SU-DHL-6 (cell line): Measurements from ENCODE around the gene ENO3.
"Not testable (repeated sequence)": the region's sequence is repeated elsewhere in the genome, so short reads cannot be mapped to it uniquely, and the experiment has no call there.

Source experiments
- H2AFZ ChIP-seq: fragments of 200-600 bp; sonication (generic); 2 replicates; pipeline ENCODE4 v1.6.1; 2014; ENCODE audit warnings: low read depth, mild to moderate bottlenecking, moderate library complexity, mixed read lengths, antibody characterized with exemption, low read length; ENCODE audit not compliant: severe bottlenecking
- H3F3A ChIP-seq: fragments of 200-600 bp; shearing (Covaris generic); 2 replicates; pipeline ENCODE4 v1.6.0; 2016; ENCODE audit warnings: antibody characterized with exemption, mild to moderate bottlenecking; ENCODE audit not compliant: insufficient read depth
- H3K27ac ChIP-seq: fragments of 200-600 bp; sonication (generic); 2 replicates; pipeline ENCODE4 v1.5.1; 2016; ENCODE audit warnings: low read depth, mild to moderate bottlenecking, low read length, moderate library complexity, mixed read lengths
- H3K27me3 ChIP-seq: fragments of 200-600 bp; sonication (generic), shearing (Covaris generic); 2 replicates; pipeline ENCODE4 v1.6.0; 2014; ENCODE audit warnings: mild to moderate bottlenecking, low read length
- H3K36me3 ChIP-seq: fragments of 200-600 bp; sonication (generic); 2 replicates; pipeline ENCODE4 v1.6.1; 2014; ENCODE audit warnings: mild to moderate bottlenecking, low read length, mixed read lengths
- H3K4me2 ChIP-seq: fragments of 300-600, 200-600 bp; shearing (Covaris generic), sonication (generic); 2 replicates; pipeline ENCODE4 v1.6.0; 2014; ENCODE audit warnings: low read length, low read depth, mild to moderate bottlenecking; ENCODE audit not compliant: poor library complexity, severe bottlenecking
- H3K4me3 ChIP-seq: fragments of 200-600 bp; sonication (generic); 2 replicates; pipeline ENCODE4 v1.5.1; 2014; ENCODE audit warnings: antibody characterized with exemption, low read length, mild to moderate bottlenecking, mixed read lengths; ENCODE audit not compliant: insufficient read depth, poor library complexity, severe bottlenecking
- H3K79me2 ChIP-seq: fragments of 200-600 bp; sonication (generic); 2 replicates; pipeline ENCODE4 v1.6.1; 2014; ENCODE audit warnings: mild to moderate bottlenecking, low read length, moderate library complexity; ENCODE audit not compliant: insufficient read depth
- H3K9ac ChIP-seq: fragments of 200-600 bp; sonication (generic); 2 replicates; pipeline ENCODE4 v1.7.0; 2014; ENCODE audit warnings: mild to moderate bottlenecking, low read length
- H3K9me2 ChIP-seq: fragments of 200-600 bp; sonication (generic); replicated peaks from 2 replicates; pipeline ENCODE4 v1.6.1; 2014; ENCODE audit warnings: low read length; ENCODE audit not compliant: insufficient read depth
- H3K9me3 ChIP-seq: fragments of 200-600 bp; sonication (generic); 2 replicates; pipeline ENCODE4 v1.6.1; 2014; ENCODE audit warnings: low read length, mixed read lengths; ENCODE audit not compliant: insufficient read depth
- H4K20me1 ChIP-seq: fragments of 200-600 bp; sonication (generic); 2 replicates; pipeline ENCODE4 v1.6.1; 2014; ENCODE audit warnings: low read depth, mild to moderate bottlenecking, antibody characterized with exemption, low read length, moderate library complexity, mixed read lengths
- CTCF ChIP-seq: fragments of 200-600 bp; sonication (generic); IDR thresholded peaks from one replicate; pipeline ENCODE4 v1.5.1; 2017; ENCODE audit warnings: antibody characterized with exemption, mild to moderate bottlenecking, low read length, moderate library complexity; ENCODE audit not compliant: insufficient read depth, poor library complexity, severe bottlenecking
- EZH2phosphoT487 ChIP-seq: fragments of 200-600 bp; sonication (generic), shearing (Covaris generic); conservative IDR thresholded peaks from 2 replicates; pipeline ENCODE4 v1.6.1; 2018; ENCODE audit warnings: mild to moderate bottlenecking, antibody characterized with exemption, low read length, moderate library complexity, mixed read lengths

Gene ENO3

GRCh38 chr17:4903051-4903818 is 47.7 kb upstream of the ENO3 start, which contains the start of gene CHRNE:
TSS of gene CHRNE (minus strand) at chr17:4903098. CDS start at chr17:4903063, 35 bp downstream.
- Histone ChIP-seq H3K27ac (no peak within 1 kb of the TSS), H3K4me2 (peak within 1 kb of the TSS; percentile 27), H3K27me3 (no peaks in the 10 kb centered on the region), H3K36me3 (no peaks in the 10 kb centered on the region), H4K20me1 (no peaks in the 10 kb centered on the region), H3K79me2 (no peaks in the 10 kb centered on the region), H3K9me3 (no peaks in the 10 kb centered on the region), H3K4me3 (no peak within 1 kb of the TSS), H2AFZ (no peak within 1 kb of the TSS), H3K9ac (no peak within 1 kb of the TSS), H3K9me2 (no peaks in the 10 kb centered on the region), H3F3A (peaks cover 4% of the 10 kb centered on the region; the same call in 1 of the 2 replicates)
- peak; percentile 84 for TF ChIP-seq CTCF
- TF ChIP-seq EZH2phosphoT487: no peak

GRCh38 chr17:4906642-4907041 is 44.3 kb upstream of the ENO3 start:
- H3K9me2 ChIP-seq, H3K4me3 ChIP-seq, H3K36me3 ChIP-seq, H3K27ac ChIP-seq, H4K20me1 ChIP-seq, H3K9ac ChIP-seq, H3K79me2 ChIP-seq, H3K4me2 ChIP-seq, H2AFZ ChIP-seq, H3K9me3 ChIP-seq, H3F3A ChIP-seq, H3K27me3 ChIP-seq: not testable (repeated sequence)

- H2AFZ ChIP-seq: no peak overlapping the region
- no peak overlapping the region for H3K4me2 ChIP-seq
- no peak for TF ChIP-seq EZH2phosphoT487
- TF ChIP-seq CTCF: no peak
- no peak overlapping the region for H3K4me3 ChIP-seq
- H3K9me3 ChIP-seq: no peaks in the 10 kb centered on the region
- no peaks in the 10 kb centered on the region for H3K27me3 ChIP-seq
- no peaks in the 10 kb centered on the region for H3F3A ChIP-seq
- H3K27ac ChIP-seq: no peak overlapping the region
- H4K20me1 ChIP-seq: no peaks in the 10 kb centered on the region
- H3K9ac ChIP-seq: no peak overlapping the region
- no peaks in the 10 kb centered on the region for H3K36me3 ChIP-seq
- no peaks in the 10 kb centered on the region for H3K9me2 ChIP-seq
- H3K79me2 ChIP-seq: no peaks in the 10 kb centered on the region
These were observed 42.6 kb upstream of the ENO3 start for GRCh38 chr17:4908301-4908700.

GRCh38 chr17:4908711-4909496 is 42.0 kb upstream of the ENO3 start:
- Histone ChIP-seq H3K27ac (no peak overlapping the region), H3K4me2 (no peak overlapping the region), H2AFZ (no peak overlapping the region)

More at GRCh38 chr17:4908711-4909496, 42.0 kb upstream of the ENO3 start:
- TF ChIP-seq EZH2phosphoT487 (no peak), CTCF (peak; percentile 32)
- no peaks in the 10 kb centered on the region for H3K36me3 ChIP-seq
- no peaks in the 10 kb centered on the region for H3K27me3 ChIP-seq
- H3K9me2 ChIP-seq: no peaks in the 10 kb centered on the region
- H3F3A ChIP-seq: no peaks in the 10 kb centered on the region
- H3K4me3 ChIP-seq: no peak overlapping the region
- H3K9ac ChIP-seq: no peak overlapping the region
- H3K79me2 ChIP-seq: no peaks in the 10 kb centered on the region
- H4K20me1 ChIP-seq: no peaks in the 10 kb centered on the region
- no peaks in the 10 kb centered on the region for H3K9me3 ChIP-seq
